Activated T-helper 1 cell treated with anti-CD3 and anti-CD28 coated beads, Interleukin-12 subunit alpha, Interleukin-12 subunit beta, Interleukin-2, Interleukin-4 antibody, amounts not matched to agents 30 ng/mL and 10 ng/mL and 1 ng/mL, durations not matched to agents 14 hours and 24 hours and 36 hours (primary cell): ENCODE data around the gene OPA3. TPM values are rescaled to one million over a fixed set of nuclear protein-coding genes. Genes with fewer than 3 reads are reported as not detected.
A peak's percentile ranks its signal among the peaks of the same experiment; 100 is the strongest.

Experiments used
- DNase-seq: peaks from one replicate; pipeline ENCODE4 v3.0.0; 2021; ENCODE audit warnings: low spot score
- H3K27ac Mint-ChIP-seq: one replicate; pipeline ENCODE4 v1.8.0; 2021; ENCODE audit warnings: mild to moderate bottlenecking, mixed read lengths
- H3K27me3 Mint-ChIP-seq: one replicate; pipeline ENCODE4 v1.8.0; 2022; ENCODE audit warnings: mild to moderate bottlenecking, moderate library complexity, mixed read lengths; ENCODE audit not compliant: insufficient read depth
- H3K36me3 Mint-ChIP-seq: one replicate; pipeline ENCODE4 v1.8.0; 2021; ENCODE audit warnings: low read depth, mixed read lengths
- H3K4me1 Mint-ChIP-seq: one replicate; pipeline ENCODE4 v1.8.0; 2021; ENCODE audit warnings: low read depth, mixed read lengths
- H3K4me3 Mint-ChIP-seq: one replicate; pipeline ENCODE4 v1.8.0; 2021; ENCODE audit warnings: mild to moderate bottlenecking, moderate library complexity, mixed read lengths
- H3K9me3 Mint-ChIP-seq: one replicate; pipeline ENCODE4 v1.8.0; 2021; ENCODE audit warnings: mixed read lengths
- intact Hi-C: fragments of 100-400 bp; cut with micrococcal nuclease; formaldehyde crosslinking; loops from one replicate; pipeline ENCODE4 v1.15.1; 2024
- total RNA-seq: library from RNA; stranded (reverse); gene quantifications from 2 replicates; pipeline ENCODE4 v1.2.3, GENCODE V29; 2022

The OPA3 gene
- total RNA-seq, 1 donor from 2014 or later: 12.1 TPM

DNA sequence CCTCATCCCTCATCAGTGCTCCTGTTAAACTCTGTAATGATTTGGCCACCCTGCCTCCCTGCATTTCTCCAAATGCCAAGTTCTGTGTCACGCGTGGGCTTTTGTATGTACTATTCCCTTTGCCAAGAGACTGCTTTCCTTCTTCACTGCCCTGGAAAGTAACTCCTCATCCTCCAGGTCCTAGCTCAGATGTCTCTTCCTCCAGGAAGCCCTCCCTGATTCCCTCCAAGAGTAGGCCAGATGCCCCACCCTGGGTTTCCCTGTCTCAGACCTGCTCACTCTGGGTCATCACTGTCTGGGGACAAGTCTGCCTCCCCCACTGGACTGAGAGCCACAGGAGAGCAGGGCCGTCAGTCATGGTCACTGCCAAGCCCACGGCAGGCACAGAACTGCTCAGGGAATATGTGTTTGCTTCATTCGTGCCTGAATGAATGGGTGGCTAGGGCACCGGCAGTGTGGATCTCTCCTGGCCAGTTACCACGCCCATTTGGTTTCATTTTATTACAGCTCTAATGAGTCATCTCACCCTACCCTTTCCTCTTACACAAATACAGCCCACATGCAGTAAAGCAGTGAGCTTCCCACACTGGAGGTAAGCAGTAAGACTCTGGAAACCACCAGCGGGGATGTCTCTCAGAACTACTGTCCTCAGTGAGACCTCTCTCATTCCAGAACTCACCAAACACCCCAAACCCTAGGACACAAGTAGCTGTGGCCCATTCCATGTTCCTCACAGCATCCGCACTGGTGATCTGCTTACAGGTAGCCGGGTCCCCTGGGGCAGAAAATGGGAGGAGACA lies 29.5 kb upstream of the OPA3 start:
- H3K4me1 Mint-ChIP-seq: peaks cover 13% of the 10 kb centered on the region
- peaks cover 1% of the 10 kb centered on the region for H3K9me3 Mint-ChIP-seq
- peak; percentile 21 for DNase-seq
- peak overlapping the region; percentile 96 for H3K27ac Mint-ChIP-seq
- peak overlapping the region; percentile 74 for H3K4me3 Mint-ChIP-seq
- intact Hi-C loops: loop anchor here (1.0 to 2.0 kb wide), 3 partner anchors 29 to 55 kb away; partner anchors contain the start of genes GIPR and OPA3
- no peaks in the 10 kb centered on the region for H3K27me3 Mint-ChIP-seq
- H3K36me3 Mint-ChIP-seq: peaks cover 44% of the 10 kb centered on the region

DNA sequence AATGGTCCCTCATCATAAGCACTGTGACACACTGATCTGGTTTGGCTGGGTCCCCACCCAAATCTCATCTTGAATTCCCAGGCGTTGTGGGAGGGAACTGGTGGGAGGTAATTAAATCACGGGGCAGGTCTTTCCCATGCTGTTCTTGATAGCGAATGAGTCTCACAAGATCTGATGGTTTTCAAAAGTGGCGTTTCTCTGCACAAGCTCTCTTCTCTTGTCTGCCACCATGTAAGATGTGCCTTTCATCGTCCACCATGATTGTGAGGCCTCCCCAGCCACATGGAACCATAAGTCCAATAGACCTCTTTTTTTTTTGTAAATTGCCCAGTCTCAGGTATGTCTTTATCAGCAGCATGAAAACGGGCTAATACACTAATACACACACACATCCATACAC lies 24.3 kb upstream of the OPA3 start:
- no peak overlapping the region for H3K4me3 Mint-ChIP-seq
- peaks cover 16% of the 10 kb centered on the region for H3K4me1 Mint-ChIP-seq
- no peaks in the 10 kb centered on the region for H3K27me3 Mint-ChIP-seq
- DNase-seq: no peak
- peaks cover 6% of the 10 kb centered on the region for H3K9me3 Mint-ChIP-seq
- H3K27ac Mint-ChIP-seq: peak overlapping the region; percentile 52
- peaks cover 28% of the 10 kb centered on the region for H3K36me3 Mint-ChIP-seq
- intact Hi-C loops: no loop called here

DNA sequence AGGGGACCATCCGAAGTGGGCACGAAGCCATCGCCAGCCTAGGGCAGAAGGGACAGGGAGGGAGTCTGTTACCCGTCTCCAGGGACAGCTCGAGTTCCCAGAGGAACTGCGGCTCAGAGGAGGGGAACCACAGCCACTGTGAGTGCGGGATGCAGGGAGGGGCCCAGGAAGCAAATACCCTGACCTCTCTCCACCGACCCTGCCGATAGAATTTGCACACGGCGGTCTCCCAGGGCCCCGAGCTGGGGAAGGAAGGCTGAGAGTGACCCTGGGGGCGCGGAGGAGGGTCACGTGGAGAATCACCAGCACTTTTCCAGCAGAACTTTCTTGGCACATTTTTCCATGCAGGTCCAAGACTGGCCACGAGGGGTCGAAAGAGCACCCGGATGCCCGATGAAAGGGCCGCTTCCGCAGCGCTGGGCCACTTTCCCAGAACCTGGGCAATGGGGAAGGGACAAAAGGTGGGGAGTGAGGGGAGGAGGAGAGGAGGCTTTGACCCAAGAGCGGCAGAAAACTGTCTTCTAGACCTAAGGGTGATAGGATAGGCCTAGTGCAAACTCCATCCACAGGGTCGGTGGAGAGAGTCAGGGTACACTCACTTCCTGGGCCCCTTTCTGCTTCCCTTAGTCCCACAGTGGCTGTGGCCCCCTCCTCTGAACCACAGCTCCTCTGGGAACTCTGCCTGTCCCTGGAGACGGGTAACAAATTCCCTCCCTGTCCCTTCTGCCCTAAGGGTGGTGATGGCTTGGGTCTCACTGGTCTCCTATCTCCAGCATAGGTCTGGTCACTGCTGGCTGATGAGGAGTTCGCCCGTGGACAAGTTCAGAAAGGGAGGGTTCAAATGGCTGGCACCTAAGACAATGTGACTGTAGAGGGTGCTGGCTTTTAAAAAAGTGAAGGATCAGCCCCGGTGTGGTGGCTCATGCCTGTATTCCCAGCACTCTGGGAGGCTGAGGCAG lies 22.7 kb upstream of the OPA3 start:
- peak; percentile 19 for DNase-seq
- Mint-ChIP-seq H3K4me3 (no peak overlapping the region), H3K27ac (peak overlapping the region; percentile 73), H3K9me3 (peaks cover 6% of the 10 kb centered on the region), H3K4me1 (peaks cover 11% of the 10 kb centered on the region), H3K27me3 (peaks cover 12% of the 10 kb centered on the region), H3K36me3 (peaks cover 17% of the 10 kb centered on the region)
- intact Hi-C loops: loop anchor here (1.0 kb wide), 2 partner anchors 36 to 74 kb away; no protein-coding TSS in a partner anchor

DNA sequence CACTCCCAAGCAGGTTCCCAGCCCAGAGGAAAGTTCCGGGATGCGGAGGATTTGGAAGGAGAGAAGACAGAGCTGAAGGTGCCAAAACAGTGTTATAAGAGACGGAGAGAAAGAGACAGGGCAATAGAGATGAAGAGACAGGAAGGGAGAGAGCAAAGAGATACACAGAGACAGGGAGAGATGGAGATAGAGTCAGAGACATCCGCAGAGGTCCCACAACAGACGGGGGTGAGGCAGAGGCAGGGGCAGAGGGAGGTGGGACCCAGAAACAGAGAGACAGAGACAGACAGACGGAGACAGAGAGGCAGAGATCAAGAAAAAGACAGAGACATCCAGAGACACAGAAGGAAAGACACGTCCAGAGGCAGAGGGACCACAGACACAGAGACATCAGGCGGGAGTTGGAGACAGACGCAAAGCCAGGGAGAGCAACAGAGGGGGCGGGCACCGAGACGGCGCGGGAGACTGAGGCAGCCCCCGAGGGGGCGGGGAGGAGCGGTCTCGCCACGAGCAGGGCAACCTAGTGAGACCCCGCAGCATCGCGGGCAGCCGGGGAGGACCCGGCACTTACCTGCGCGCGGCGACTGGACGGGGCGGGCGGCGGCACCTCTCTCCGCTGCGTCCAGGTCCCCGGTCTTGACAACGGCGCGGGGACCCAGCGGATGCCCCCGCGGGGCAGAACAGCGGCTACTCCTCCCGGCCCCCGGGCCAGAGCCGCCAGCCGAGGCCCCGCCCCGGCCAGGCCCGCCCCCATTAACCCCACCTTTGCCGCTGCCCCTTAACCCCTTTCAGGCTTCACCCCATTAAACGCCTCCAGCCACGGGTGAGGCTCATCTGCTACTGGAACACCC lies 17.1 kb upstream of the OPA3 start, which contains the start of gene GPR4:
Gene GPR4 (minus strand): TSS at position 689 of the 851 bp plus-strand sequence. CDS start 10,346 bp downstream, outside the sequence.
- Mint-ChIP-seq H3K27me3 (peaks cover 62% of the 10 kb centered on the region), H3K36me3 (peaks cover 5% of the 10 kb centered on the region), H3K4me1 (peaks cover 27% of the 10 kb centered on the region), H3K4me3 (no peak within 1 kb of the TSS), H3K9me3 (no peaks in the 10 kb centered on the region), H3K27ac (no peak within 1 kb of the TSS)
- DNase-seq: no peak
- intact Hi-C loops: no loop called here

GRCh38 chr19:45601115-45601514 lies 16.5 kb upstream of the OPA3 start:
- no peak for DNase-seq
- Mint-ChIP-seq H3K4me1 (peaks cover 27% of the 10 kb centered on the region), H3K4me3 (no peak overlapping the region), H3K27me3 (peaks cover 68% of the 10 kb centered on the region), H3K27ac (no peak overlapping the region), H3K9me3 (no peaks in the 10 kb centered on the region), H3K36me3 (peaks cover 5% of the 10 kb centered on the region)
- intact Hi-C loops: no loop called here

DNA sequence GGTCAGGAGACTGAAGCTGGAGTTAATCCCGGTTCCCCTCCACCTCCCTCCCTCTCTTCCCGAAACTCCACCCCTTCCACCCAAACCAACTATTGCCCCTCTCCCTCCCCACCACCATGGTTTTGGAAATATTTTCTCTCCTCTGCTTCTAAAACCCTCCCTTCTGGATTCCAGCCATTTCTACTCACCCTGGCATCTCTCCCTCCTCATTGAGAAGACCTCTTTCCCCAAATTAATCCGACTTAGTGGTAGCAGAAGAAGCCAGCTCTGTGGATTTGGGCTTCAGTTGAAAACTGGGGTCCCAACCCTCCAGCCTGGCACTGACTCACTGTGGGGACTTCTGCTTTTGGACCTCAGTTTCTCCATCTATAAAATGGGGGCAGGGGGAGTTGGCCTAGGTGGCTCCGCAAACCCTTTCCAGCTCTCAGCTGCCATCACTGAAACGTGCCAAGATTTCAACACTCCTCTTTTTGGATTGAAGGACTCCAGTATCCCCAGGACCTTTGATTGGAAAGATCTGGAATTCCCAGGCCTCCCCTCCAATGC lies 15.8 kb upstream of the OPA3 start:
- Mint-ChIP-seq H3K4me3 (no peak overlapping the region), H3K36me3 (peaks cover 5% of the 10 kb centered on the region), H3K27ac (no peak overlapping the region), H3K4me1 (peaks cover 27% of the 10 kb centered on the region), H3K27me3 (peaks cover 68% of the 10 kb centered on the region), H3K9me3 (no peaks in the 10 kb centered on the region)
- no peak for DNase-seq
- intact Hi-C loops: no loop called here

DNA sequence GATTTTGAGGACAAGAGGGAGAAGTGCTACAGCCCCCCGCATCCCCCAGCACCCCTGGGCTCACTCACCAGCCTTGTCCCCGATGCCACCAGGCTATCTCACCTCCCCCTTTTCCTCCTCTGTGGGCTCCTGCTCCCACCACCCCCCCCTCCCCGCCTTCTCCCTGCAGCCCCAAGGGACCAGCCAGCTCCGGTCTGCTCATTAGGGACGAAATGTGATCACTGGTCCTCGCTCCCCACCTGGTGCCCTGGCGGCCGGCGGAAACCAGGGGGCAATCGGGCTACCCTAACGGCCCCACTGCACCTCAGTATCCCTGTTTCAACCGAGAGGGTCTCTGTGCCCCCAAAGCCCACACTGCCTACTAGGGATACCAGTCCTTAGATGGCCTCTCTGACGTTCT lies 14.7 kb upstream of the OPA3 start:
- H3K9me3 Mint-ChIP-seq: no peaks in the 10 kb centered on the region
- H3K27ac Mint-ChIP-seq: no peak overlapping the region
- peaks cover 27% of the 10 kb centered on the region for H3K4me1 Mint-ChIP-seq
- DNase-seq: no peak
- H3K4me3 Mint-ChIP-seq: no peak overlapping the region
- intact Hi-C loops: no loop called here
- peaks cover 68% of the 10 kb centered on the region for H3K27me3 Mint-ChIP-seq
- peaks cover 5% of the 10 kb centered on the region for H3K36me3 Mint-ChIP-seq

- Mint-ChIP-seq H3K9me3 (no peaks in the 10 kb centered on the region), H3K4me1 (peaks cover 27% of the 10 kb centered on the region), H3K27ac (no peak overlapping the region), H3K27me3 (peaks cover 67% of the 10 kb centered on the region), H3K36me3 (peaks cover 5% of the 10 kb centered on the region), H3K4me3 (peak overlapping the region; percentile 31)
- intact Hi-C loops: no loop called here
- no peak for DNase-seq
Observed at GRCh38 chr19:45598267-45599001, 13.8 kb upstream of the OPA3 start.

GRCh38 chr19:45597425-45598111 lies 13.0 kb upstream of the OPA3 start:
- peaks cover 28% of the 10 kb centered on the region for H3K4me1 Mint-ChIP-seq
- intact Hi-C loops: no loop called here
- H3K4me3 Mint-ChIP-seq: no peak overlapping the region

DNA sequence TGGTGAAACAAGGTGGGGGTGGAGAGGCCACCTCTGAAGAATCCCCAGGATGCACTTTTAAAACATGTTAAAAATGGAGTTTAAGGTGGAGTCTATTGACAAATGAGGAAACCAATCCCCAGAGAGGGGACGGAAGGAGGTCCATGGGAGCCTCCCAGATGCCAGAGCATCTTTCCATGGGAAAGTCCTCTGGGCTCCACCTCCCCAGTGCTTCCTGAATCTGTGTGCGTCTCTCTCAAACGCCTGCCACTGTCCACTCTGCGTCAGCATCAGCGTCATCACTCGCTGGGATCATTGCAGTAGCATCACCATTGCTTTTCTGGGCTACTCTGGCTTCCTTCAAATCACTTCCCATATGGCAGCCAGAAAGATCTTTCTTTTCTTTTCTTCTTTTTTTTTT lies 11.2 kb upstream of the OPA3 start:
- Mint-ChIP-seq H3K4me1 (peaks cover 36% of the 10 kb centered on the region), H3K27me3 (peaks cover 46% of the 10 kb centered on the region), H3K36me3 (peaks cover 1% of the 10 kb centered on the region), H3K4me3 (no peak overlapping the region), H3K27ac (no peak overlapping the region), H3K9me3 (no peaks in the 10 kb centered on the region)
- DNase-seq: no peak
- intact Hi-C loops: no loop called here

More at GRCh38 chr19:45597425-45598111, 13.0 kb upstream of the OPA3 start:
- Mint-ChIP-seq H3K27me3 (peaks cover 58% of the 10 kb centered on the region), H3K27ac (no peak overlapping the region), H3K9me3 (no peaks in the 10 kb centered on the region), H3K36me3 (peaks cover 5% of the 10 kb centered on the region)
- no peak for DNase-seq

- H3K27ac Mint-ChIP-seq: no peak overlapping the region
- H3K36me3 Mint-ChIP-seq: no peaks in the 10 kb centered on the region
- H3K27me3 Mint-ChIP-seq: peaks cover 27% of the 10 kb centered on the region
- DNase-seq: no peak
- intact Hi-C loops: no loop called here
- H3K9me3 Mint-ChIP-seq: no peaks in the 10 kb centered on the region
- no peak overlapping the region for H3K4me3 Mint-ChIP-seq
- H3K4me1 Mint-ChIP-seq: peaks cover 23% of the 10 kb centered on the region
Observed at GRCh38 chr19:45593520-45593919, 8.9 kb upstream of the OPA3 start.
